Ishikawa (cell line): ENCODE measurements around the gene CDS2.

Experiments used
- CEBPB ChIP-seq: IDR thresholded peaks from 2 replicates; pipeline ENCODE4 v1.6.1; 2012
- CREB1 ChIP-seq: IDR thresholded peaks from 2 replicates; pipeline ENCODE4 v1.6.1; 2012; ENCODE audit warnings: low read depth
- EGR1 ChIP-seq: IDR thresholded peaks from 2 replicates; pipeline ENCODE4 v1.6.1; 2012
- EP300 ChIP-seq: IDR thresholded peaks from 2 replicates; pipeline ENCODE4 v1.6.1; 2012; ENCODE audit warnings: borderline replicate concordance
- FOXM1 ChIP-seq: IDR thresholded peaks from 2 replicates; pipeline ENCODE4 v1.6.1; 2012; ENCODE audit warnings: low read depth, borderline replicate concordance
- NFIC ChIP-seq: IDR thresholded peaks from 2 replicates; pipeline ENCODE4 v1.6.1; 2012
- RAD21 ChIP-seq: IDR thresholded peaks from 2 replicates; pipeline ENCODE4 v1.6.1; 2012; ENCODE audit warnings: low read depth
- TAF1 ChIP-seq: IDR thresholded peaks from 2 replicates; pipeline ENCODE4 v1.6.1; 2012; ENCODE audit warnings: low read depth, mild to moderate bottlenecking
- TCF12 ChIP-seq: IDR thresholded peaks from 2 replicates; pipeline ENCODE4 v1.6.1; 2012; ENCODE audit warnings: low read depth
- TEAD4 ChIP-seq: IDR thresholded peaks from 2 replicates; pipeline ENCODE4 v1.6.1; 2012
- YY1 ChIP-seq: IDR thresholded peaks from 2 replicates; pipeline ENCODE4 v1.6.1; 2012; ENCODE audit warnings: low read depth
- ZBTB7A ChIP-seq: IDR thresholded peaks from 2 replicates; pipeline ENCODE4 v1.6.1; 2012; ENCODE audit warnings: low read depth
- TF ChIP-seq, protein P1 (sequence below): IDR thresholded peaks from 2 replicates; pipeline ENCODE4 v1.6.1; 2012
- TF ChIP-seq, protein P2 (sequence below): IDR thresholded peaks from 2 replicates; pipeline ENCODE4 v1.6.1; 2012
- TF ChIP-seq, protein P3 (sequence below): IDR thresholded peaks from 2 replicates; pipeline ENCODE4 v1.6.1; 2012; ENCODE audit warnings: low read depth, mild to moderate bottlenecking

Gene CDS2

DNA sequence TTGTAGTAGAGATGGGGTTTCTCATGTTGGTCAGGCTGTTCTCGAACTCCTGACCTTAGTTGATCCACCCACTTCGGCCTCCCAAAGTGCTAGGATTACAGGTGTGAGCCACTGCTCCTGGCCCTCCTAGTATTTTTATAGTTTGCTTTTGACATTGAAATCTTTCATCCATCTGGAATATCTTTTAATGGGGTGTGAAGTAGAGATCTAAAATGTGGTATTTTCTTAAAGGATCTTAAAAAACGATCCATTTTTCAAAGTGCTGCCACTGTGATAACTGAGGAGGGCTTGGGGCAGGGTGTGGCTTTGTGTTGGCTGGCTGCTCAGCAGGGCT lies 23.1 kb downstream of the CDS2 start:
- TF ChIP-seq TAF1 = no peak
- no peak for TF ChIP-seq FOXM1

DNA sequence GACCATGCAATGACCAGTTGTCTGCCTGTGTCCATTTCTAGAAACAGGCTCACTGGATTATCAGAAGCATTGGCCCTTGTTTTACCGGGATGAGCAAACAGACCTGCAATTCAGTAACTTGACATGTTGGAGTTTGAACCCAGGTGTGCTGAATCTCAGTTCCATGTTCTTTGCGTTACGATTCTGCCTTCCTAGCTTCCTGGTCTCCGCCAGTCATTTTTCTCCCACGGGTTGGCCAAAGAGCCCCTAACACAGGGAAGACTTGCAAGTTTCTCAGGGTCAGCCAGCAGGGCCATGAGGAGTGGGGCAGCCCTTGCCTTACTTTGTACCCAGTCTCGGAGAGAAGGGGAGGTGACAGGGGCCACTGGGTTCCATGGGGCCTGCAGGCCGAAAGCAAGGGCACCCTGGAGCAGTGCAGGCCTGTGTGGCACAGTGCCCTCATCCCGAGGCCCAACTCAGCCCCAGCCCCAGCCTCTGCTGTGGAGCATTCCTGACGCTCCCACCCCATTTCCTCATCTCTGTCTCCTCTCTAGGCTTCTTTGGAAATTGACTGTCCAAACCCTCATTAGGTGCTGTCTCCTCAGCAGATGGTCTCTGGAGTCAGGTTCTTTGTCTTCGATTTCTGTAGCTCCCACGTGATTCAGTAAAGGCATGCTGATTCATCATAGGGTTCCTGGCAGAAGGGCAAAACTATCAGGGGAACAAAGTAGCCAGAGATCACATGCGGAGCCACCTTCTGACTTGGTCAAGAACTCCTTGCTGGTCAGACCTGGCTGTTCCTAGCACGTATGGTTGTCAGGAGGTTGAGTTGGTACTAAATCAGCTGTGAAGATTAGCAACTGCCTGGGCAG lies 23.6 kb downstream of the CDS2 start:
- TF ChIP-seq, protein P1, sequence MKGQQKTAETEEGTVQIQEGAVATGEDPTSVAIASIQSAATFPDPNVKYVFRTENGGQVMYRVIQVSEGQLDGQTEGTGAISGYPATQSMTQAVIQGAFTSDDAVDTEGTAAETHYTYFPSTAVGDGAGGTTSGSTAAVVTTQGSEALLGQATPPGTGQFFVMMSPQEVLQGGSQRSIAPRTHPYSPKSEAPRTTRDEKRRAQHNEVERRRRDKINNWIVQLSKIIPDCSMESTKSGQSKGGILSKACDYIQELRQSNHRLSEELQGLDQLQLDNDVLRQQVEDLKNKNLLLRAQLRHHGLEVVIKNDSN = no peak
- TF ChIP-seq CEBPB (no peak), TEAD4 (no peak), FOXM1 (no peak)

DNA sequence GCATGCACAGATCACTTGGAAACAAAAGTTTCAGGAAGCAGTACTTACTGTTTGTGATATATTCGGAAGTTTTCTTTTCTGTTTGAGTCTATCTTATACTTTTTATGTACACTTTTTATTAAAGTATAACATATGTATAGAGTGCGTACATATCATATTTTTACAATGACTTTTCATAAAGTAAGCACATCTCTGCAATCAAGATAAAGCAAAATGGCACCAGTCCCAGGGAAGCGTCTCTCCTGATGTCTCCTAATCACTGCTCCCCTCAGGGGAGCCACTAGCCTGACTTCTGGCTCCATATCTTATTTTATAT lies 26.3 kb downstream of the CDS2 start:
- TF ChIP-seq TCF12 = no peak
- TF ChIP-seq, protein P1 = no peak
- TF ChIP-seq TEAD4 = no peak
- no peak for TF ChIP-seq TAF1
- TF ChIP-seq, protein P2, sequence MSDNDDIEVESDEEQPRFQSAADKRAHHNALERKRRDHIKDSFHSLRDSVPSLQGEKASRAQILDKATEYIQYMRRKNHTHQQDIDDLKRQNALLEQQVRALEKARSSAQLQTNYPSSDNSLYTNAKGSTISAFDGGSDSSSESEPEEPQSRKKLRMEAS = no peak
- TF ChIP-seq, protein P3, sequence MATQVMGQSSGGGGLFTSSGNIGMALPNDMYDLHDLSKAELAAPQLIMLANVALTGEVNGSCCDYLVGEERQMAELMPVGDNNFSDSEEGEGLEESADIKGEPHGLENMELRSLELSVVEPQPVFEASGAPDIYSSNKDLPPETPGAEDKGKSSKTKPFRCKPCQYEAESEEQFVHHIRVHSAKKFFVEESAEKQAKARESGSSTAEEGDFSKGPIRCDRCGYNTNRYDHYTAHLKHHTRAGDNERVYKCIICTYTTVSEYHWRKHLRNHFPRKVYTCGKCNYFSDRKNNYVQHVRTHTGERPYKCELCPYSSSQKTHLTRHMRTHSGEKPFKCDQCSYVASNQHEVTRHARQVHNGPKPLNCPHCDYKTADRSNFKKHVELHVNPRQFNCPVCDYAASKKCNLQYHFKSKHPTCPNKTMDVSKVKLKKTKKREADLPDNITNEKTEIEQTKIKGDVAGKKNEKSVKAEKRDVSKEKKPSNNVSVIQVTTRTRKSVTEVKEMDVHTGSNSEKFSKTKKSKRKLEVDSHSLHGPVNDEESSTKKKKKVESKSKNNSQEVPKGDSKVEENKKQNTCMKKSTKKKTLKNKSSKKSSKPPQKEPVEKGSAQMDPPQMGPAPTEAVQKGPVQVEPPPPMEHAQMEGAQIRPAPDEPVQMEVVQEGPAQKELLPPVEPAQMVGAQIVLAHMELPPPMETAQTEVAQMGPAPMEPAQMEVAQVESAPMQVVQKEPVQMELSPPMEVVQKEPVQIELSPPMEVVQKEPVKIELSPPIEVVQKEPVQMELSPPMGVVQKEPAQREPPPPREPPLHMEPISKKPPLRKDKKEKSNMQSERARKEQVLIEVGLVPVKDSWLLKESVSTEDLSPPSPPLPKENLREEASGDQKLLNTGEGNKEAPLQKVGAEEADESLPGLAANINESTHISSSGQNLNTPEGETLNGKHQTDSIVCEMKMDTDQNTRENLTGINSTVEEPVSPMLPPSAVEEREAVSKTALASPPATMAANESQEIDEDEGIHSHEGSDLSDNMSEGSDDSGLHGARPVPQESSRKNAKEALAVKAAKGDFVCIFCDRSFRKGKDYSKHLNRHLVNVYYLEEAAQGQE = no peak
- TF ChIP-seq EP300 = no peak
- no peak for TF ChIP-seq ZBTB7A
- TF ChIP-seq CREB1 = no peak
- no peak for TF ChIP-seq CEBPB
- TF ChIP-seq EGR1 = no peak
- TF ChIP-seq RAD21 = no peak
- TF ChIP-seq YY1 = no peak

DNA sequence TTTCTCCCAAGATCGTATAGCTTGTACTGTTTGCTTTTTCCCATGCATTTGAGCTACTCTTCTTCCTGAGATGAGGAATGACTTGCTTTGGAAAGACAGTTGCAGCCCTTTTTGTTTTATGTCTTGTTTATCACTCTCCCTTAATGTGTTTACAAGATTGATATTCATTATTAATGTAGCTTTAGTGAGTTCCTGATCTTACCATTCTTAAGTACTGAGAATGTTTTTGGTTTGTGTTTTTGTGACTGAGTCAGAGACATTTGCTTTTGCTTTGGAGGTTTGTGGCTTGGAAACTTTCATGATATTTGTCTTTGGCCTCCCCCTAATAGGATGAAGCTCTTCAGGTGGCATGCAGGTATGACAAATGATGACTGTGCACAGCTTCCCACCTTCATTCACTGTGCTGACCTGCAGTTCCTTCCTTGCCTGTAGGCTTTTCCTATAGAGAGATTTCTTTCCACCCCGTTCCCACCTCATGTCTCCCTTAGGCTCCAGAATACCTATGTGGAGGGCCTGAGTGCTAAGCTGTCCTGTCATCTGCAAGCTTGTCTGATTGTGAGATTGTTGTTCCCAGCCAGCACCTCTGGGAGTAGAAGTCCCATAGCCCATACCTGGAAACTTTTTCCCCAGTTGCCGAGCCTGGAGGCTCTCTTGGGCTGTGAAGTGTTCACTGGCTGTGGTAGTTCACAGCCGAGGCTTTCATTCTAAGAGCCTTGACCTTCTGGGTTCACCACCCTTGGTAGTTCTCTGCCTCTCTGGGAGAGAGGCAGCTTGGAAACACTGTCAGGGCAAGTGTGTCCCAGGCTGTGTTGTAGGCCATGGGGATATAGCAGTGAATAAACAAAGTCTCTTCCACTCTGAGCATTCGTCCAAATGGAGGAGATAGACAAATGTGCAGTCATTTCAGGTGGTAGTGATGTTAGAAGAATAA lies 27.1 kb downstream of the CDS2 start:
- TF ChIP-seq TAF1 = no peak
- TF ChIP-seq, protein P1 = no peak
- TF ChIP-seq, protein P2 = no peak
- TF ChIP-seq NFIC = no peak
- TF ChIP-seq CREB1 = no peak

DNA sequence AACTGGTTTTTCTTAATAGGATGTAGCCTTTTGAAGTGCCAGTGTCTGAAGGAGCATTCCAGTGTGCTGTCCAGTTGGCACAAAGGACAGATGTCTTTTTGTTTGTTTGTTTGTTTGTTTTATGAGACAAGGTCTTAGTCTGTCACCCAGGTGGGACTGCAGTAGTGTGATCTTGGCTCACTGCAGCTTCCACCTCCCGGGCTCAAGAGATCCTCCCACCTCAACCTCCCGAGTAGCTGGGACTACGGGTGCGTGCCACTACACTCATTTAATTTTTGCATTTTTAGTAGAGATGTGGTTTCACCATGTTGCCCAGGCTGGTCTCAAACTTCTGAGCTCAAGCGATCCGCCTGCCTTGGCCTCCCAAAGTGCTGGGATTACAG lies 27.7 kb downstream of the CDS2 start:
- TF ChIP-seq RAD21 (no peak), TEAD4 (no peak), EP300 (no peak), NFIC (no peak), CEBPB (no peak), ZBTB7A (no peak), TAF1 (no peak), YY1 (no peak), EGR1 (no peak), TCF12 (no peak), FOXM1 (no peak), CREB1 (no peak)
- TF ChIP-seq, protein P2 = no peak
- TF ChIP-seq, protein P1 = no peak
- TF ChIP-seq, protein P3 = no peak
